Astrocyte of the hippocampus (primary cell): ENCODE data around the gene UCHL3.
"Not testable (repeated sequence)": the region's sequence is repeated elsewhere in the genome, so short reads cannot be mapped to it uniquely, and the experiment has no call there.

Experiments
- DNase-seq: peaks from one replicate; pipeline ENCODE4 v3.0.0; 2011; ENCODE audit warnings: low read depth, low spot score

The UCHL3 gene

GRCh38 chr13:75549262-75550158 is at the start of gene UCHL3:
TSS of gene UCHL3 (plus strand) at chr13:75549791. CDS start at chr13:75549821, 30 bp downstream.
- DNase-seq = peak; percentile 99

DNA sequence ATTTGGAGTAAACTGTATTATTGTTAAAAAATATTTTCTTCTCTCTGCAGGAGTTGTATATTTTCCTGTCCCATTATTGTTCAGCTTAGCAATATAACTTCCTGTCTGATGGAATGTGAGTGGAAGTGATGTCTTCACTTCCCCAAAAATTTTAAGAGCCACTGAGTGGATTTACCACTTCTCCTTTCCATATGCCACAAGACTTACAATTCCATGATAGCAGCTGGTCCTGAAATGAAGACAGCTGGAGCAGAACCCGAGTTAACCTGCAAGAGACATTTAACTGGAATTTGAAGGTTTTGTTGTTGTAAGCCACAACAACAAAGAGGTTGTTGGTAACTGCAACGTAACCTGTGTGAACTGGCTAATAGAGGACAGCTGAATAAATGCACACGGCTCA is 44.3 kb upstream of the UCHL3 start:
- DNase-seq = no peak

DNA sequence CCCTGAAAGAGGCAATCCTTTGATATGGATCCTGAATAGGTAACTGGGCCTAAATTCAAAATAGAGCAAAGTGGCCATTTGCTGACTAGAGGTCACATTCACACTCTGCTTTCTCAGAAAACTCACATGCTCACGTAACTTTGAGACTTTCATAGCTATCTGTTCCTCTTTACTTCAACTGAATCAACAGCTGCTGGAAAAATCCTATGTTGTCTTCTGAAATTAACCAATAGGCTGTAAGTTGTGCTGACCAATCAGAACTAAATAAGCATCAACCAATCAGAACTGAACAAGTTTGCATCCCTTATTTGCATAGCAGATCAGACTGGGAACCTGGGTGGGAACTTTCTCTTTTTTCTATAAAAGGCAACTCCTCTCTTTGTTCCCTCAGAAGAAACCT is 43.6 kb upstream of the UCHL3 start:
- no peak for DNase-seq

- DNase-seq = no peak
Observed at GRCh38 chr13:75507027-75508001, 42.3 kb upstream of the UCHL3 start.

DNA sequence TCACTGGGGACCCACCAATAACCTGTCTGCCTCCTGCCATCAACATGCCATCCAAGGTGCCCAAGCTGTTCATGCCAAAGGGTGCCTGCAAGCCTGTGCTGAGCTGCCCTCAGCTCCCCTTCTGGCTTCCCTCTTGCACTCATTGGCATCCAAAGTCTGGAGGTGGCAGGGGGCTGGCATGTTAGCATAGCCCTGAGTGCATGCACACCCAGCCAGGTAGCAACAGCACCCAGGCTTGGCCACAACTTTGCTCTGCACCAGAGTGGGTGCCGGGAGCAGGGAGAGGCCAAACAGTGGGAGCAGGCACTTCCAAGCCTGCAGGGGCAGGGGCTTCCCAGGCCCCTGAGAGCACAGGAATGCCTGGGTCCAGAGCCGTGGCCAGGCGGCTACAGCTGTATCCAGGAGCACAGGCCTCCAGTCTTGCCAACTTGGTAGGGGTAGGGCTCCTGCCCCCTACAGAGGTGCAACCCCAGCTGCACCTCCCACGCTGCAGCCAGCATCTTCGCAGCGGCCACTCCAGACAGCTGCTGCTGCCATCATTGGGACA is 41.5 kb upstream of the UCHL3 start:
- no peak for DNase-seq

- DNase-seq = no peak
Observed at GRCh38 chr13:75511051-75511625, 38.5 kb upstream of the UCHL3 start.

- DNase-seq = no peak
Observed at GRCh38 chr13:75512253-75512652, 37.3 kb upstream of the UCHL3 start.

DNA sequence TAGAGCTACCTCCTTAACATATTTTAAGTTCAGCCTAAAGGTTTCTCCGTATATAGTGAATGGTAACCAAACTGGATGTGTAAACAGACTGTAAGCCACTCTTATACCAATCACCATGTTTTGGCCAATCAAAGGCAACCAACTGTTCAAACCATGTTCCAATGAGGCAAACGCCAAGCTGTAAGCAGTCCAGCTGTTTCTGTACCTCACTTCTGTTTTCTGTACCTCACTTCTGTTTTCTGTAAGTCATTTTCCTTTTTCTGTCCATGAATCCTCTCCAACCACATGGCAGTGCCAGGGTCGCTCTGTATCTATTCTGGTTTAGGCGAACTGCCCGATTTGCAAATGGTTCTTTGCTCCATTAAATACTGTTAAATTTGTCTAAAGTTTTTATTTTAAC is 36.3 kb upstream of the UCHL3 start:
- DNase-seq = no peak

DNA sequence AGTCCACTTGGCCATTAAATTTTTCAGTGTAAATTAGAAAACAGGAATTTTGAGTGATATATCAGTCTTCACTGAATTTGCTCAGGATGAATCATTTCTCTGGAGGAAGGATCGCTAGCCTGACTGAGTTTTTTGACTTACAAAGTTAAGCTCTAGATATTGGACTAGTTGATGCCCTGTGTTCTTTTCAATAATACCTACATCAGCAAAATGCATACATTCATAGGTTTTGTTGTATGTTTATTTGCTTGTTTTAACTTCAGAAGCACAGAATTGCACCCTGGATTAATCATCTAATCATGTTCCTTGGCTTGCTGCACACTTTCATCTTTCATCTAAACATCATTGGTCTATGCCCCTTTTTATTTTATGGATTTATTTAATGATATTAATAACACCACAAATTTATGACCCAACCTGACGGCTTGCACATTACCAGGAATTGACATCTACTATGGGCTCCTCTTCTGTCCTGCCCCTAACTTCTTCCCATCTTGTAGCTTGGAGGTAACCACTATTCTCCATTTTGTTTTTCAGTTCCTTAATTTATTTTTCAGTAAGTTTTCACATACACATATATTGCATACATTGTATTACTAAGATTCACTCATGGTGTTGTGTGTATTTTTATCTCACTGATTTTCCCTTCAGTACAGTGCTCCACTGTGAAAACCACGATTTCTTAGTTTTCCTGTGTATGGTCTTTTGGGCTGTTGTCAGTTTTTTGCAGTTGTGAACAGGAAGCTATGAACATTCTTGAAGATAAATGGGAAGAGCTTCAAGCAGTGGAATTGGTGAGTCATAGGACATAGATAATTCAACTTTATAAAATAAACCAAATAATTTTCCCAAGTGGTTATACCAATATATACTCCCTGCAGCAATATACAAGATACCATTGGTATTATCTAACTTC is 35.3 kb upstream of the UCHL3 start:
- no peak for DNase-seq

GRCh38 chr13:75518439-75519088 is 31.0 kb upstream of the UCHL3 start:
- no peak for DNase-seq

GRCh38 chr13:75521956-75522355 is 27.6 kb upstream of the UCHL3 start:
- no peak for DNase-seq

DNA sequence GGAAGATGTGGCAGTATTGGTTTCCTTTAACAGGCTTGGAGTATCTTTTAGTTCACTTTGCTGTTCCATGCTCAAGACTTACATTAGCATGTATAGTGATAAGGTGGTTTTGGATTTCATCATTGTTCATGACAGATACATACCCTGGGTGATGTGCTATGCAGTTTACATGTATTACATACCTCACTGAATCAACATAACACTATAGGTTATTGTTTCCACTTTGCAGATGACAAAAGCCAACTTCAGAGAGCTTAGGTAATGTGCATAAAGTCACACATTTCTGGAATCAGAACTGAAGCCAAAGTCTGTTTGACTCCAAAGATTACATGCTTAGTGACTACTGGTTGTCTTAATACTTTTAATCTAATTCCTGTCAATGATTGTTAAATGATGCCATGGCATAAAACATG is 19.0 kb upstream of the UCHL3 start:
- DNase-seq = no peak

DNA sequence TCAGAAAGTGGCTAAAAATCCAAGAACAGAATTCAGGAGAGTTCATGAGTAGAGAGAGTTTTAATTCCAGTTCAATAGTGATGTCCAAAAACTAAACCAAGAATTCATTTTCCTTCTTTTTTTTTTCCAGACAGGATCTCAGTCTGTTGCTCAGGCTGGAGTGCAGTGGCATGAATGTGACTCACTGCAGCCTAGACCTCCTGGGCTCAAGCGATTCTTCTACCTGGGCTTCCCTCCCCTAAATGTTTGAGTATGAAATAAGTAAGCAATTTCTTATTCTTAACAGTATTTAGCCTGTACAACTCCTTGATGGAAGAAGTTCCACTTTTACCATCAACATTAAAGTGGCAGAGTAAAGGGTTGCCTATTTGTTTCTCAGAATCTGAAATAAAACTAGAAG is 15.7 kb upstream of the UCHL3 start:
- DNase-seq = peak; percentile 34

GRCh38 chr13:75537401-75538365 is 11.9 kb upstream of the UCHL3 start, which contains the start of gene COMMD6:
TSS of gene COMMD6 (minus strand) at chr13:75537841. CDS start at chr13:75537805, 36 bp downstream.
- peak; percentile 90 for DNase-seq

GRCh38 chr13:75541287-75541686 is 8.3 kb upstream of the UCHL3 start:
- DNase-seq = no peak

DNA sequence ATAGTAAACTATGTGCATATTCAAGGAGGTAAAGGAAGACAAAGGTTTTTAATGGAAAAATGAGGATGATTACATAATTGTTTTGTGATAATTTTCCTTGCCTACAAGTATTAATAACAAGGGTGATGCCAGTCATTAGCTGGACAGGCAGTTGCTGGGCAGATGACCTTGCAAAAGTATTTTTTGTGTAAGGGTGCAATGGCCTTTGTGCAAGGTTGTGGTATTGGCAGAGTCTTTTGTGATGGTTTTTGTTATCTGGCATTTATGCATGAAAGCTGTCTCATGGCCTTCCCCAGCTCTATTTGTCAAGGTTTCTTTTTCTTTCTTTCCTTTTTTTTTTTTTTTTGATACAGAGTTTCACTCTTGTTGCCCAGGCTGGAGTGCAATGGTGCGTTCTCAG is 7.6 kb upstream of the UCHL3 start:
- no peak for DNase-seq

- DNase-seq = peak; percentile 30
Observed at GRCh38 chr13:75544681-75545330, 4.8 kb upstream of the UCHL3 start.

DNA sequence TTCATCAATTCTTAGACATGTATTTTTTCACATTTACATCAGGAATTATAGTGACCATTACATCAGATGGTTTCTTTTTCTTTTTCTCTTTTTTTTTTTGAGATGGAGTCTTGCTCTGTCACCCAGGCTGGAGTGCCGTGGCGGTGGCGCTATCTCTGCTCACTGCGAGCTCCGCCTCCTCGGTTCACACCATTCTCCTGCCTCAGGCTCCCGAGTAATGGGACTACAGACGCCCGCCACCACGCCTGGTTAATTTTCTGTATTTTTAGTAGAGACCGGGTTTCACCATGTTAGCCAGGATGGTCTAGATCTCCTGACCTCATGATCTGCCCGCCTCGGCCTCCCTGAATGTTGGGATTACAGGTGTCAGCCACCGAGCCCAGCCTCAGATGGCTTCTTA is 4.2 kb upstream of the UCHL3 start:
- not testable (repeated sequence) for DNase-seq
